Caco-2 (cell line): ENCODE data around the gene KRT5. TPM values are rescaled to one million over a fixed set of nuclear protein-coding genes. Genes with fewer than 3 reads are reported as not detected.

Experiments used
- BruUV-seq: library from RNA; stranded (reverse); fragments of 400-500 nt; replicated peaks from 2 replicates; lab custom pipeline; 2021; lab: Mats Ljungman, UMichigan
- CTCF ChIA-PET: fragments of 300-600 bp; sonication (Branson Sonifier 250); formaldehyde crosslinking; loops from one replicate; lab custom pipeline; 2022; ENCODE audit warnings: antibody characterized with exemption; lab: Charles Lee
- POLR2A ChIA-PET: fragments of 300-600 bp; sonication (Branson Sonifier 250); formaldehyde crosslinking; loops from one replicate; lab custom pipeline; 2022; ENCODE audit warnings: antibody characterized with exemption; lab: Charles Lee
- DNase-seq, 2 experiments: peaks; one replicate each; pipeline versions ENCODE4 v3.0.0 to v3.0.0-alpha.2; 2020 to 2022
- H3K27me3 ChIP-seq: replicated peaks from 2 replicates; pipeline ENCODE4 v1.6.0; 2011; ENCODE audit warnings: low read length; ENCODE audit not compliant: control insufficient read depth, insufficient read depth
- H3K36me3 ChIP-seq: 2 replicates; pipeline ENCODE4 v1.5.1; 2011; ENCODE audit warnings: low read length; ENCODE audit not compliant: control insufficient read depth, insufficient read depth
- H3K4me1 ChIP-seq: fragments of 250-450 bp; sonication (Bioruptor Pico); 2 replicates; pipeline ENCODE4 v1.5.1; 2020; ENCODE audit warnings: mild to moderate bottlenecking
- H3K4me3 ChIP-seq: 2 replicates; pipeline ENCODE4 v1.5.1; 2011; ENCODE audit warnings: low read depth, mild to moderate bottlenecking, control low read depth, low read length
- H3K9me3 ChIP-seq: fragments of 250-450 bp; sonication (Bioruptor Pico); 2 replicates; pipeline ENCODE4 v1.5.1; 2020; ENCODE audit warnings: mild to moderate bottlenecking, moderate library complexity
- H3K27ac Mint-ChIP-seq: one replicate; pipeline ENCODE4 v1.8.0; 2022; ENCODE audit warnings: mixed read lengths; ENCODE audit not compliant: unreplicated experiment
- H3K27me3 Mint-ChIP-seq: one replicate; pipeline ENCODE4 v1.8.0; 2022; ENCODE audit warnings: mixed read lengths; ENCODE audit not compliant: insufficient read depth, unreplicated experiment
- H3K36me3 Mint-ChIP-seq: one replicate; pipeline ENCODE4 v1.8.0; 2022; ENCODE audit warnings: mild to moderate bottlenecking, mixed read lengths; ENCODE audit not compliant: insufficient read depth, unreplicated experiment
- H3K4me1 Mint-ChIP-seq: one replicate; pipeline ENCODE4 v1.8.0; 2022; ENCODE audit warnings: low read depth, mixed read lengths; ENCODE audit not compliant: unreplicated experiment
- H3K4me3 Mint-ChIP-seq: one replicate; pipeline ENCODE4 v1.8.0; 2022; ENCODE audit warnings: mild to moderate bottlenecking, moderate library complexity, mixed read lengths; ENCODE audit not compliant: unreplicated experiment
- H3K9me3 Mint-ChIP-seq: one replicate; pipeline ENCODE4 v1.8.0; 2022; ENCODE audit warnings: mixed read lengths; ENCODE audit not compliant: unreplicated experiment
- CTCF ChIP-seq, 2 experiments: fragments of 200-600 bp in 1 of 2; IDR thresholded peaks; 1 replicate in 1 of 2; 2 replicates in 1 of 2; pipeline versions ENCODE4 v1.5.1 to v1.8.0; 2011 to 2022; ENCODE audit warnings: antibody characterized with exemption in 1 of 2, control low read depth in 1 of 2, inconsistent platforms in 1 of 2, low read depth in 1 of 2, low read length in 1 of 2, mild to moderate bottlenecking in 1 of 2, moderate library complexity in 1 of 2; ENCODE audit not compliant: insufficient read depth in 1 of 2, severe bottlenecking in 1 of 2, unreplicated experiment in 1 of 2
- intact Hi-C: fragments of 100-400 bp; cut with micrococcal nuclease; formaldehyde crosslinking; loops from one replicate; pipeline ENCODE4 v1.10.0; 2022; ENCODE audit not compliant: unreplicated experiment
- total RNA-seq: library from RNA; stranded (reverse); gene quantifications from 2 replicates; pipeline ENCODE4 v1.2.3, GENCODE V29; 2022

Gene KRT5
- total RNA-seq, 1 experiment from 2014 or later: 0.50 TPM

GRCh38 chr12:52552681-52553195, 32.5 kb upstream of the KRT5 start, which contains the start of gene KRT71:
Gene KRT71 (minus strand): TSS chr12:52553145. CDS start chr12:52553077, 68 bp downstream.
- BruUV-seq: no TSS peak
- no peaks in the 10 kb centered on the region for H3K27me3 Mint-ChIP-seq

GRCh38 chr12:52552055-52552454, 31.9 kb upstream of the KRT5 start:
- H3K4me3 Mint-ChIP-seq: peak overlapping the region; percentile 30
- BruUV-seq: no TSS peak
- H3K4me1 Mint-ChIP-seq: peaks cover 13% of the 10 kb centered on the region
- H3K9me3 Mint-ChIP-seq: no peaks in the 10 kb centered on the region
- no peak for DNase-seq
- TF ChIP-seq CTCF (IDR thresholded peaks at IDR 0.05; ENCODE audit: insufficient read depth in 1 of 2, low read depth in 1 of 2, low read length in 1 of 2, severe bottlenecking in 1 of 2, unreplicated experiment in 1 of 2): no peak
- Histone ChIP-seq H3K27me3 (no peaks in the 10 kb centered on the region), H3K9me3 (no peaks in the 10 kb centered on the region), H3K4me3 (no peak overlapping the region), H3K36me3 (no peaks in the 10 kb centered on the region), H3K4me1 (peaks cover 34% of the 10 kb centered on the region)
- ChIA-PET CTCF (interaction anchor here (0.6 to 0.9 kb wide), 2 partner anchors 329 to 429 kb away, joined by 3 read pairs; no protein-coding TSS in a partner anchor), POLR2A (no interaction called here)
- peak overlapping the region; percentile 70 for H3K27ac Mint-ChIP-seq
- no peaks in the 10 kb centered on the region for H3K27me3 Mint-ChIP-seq
- intact Hi-C loops: no loop called here
- H3K36me3 Mint-ChIP-seq: peaks cover 5% of the 10 kb centered on the region

More at GRCh38 chr12:52552681-52553195, 32.5 kb upstream of the KRT5 start, which contains the start of gene KRT71:
- no peak for DNase-seq
- H3K9me3 ChIP-seq: no peaks in the 10 kb centered on the region
- no peaks in the 10 kb centered on the region for H3K27me3 ChIP-seq
- peaks cover 13% of the 10 kb centered on the region for H3K4me1 Mint-ChIP-seq
- H3K27ac Mint-ChIP-seq: peak within 1 kb of the TSS; percentile 70
- TF ChIP-seq CTCF (IDR thresholded peaks at IDR 0.05; ENCODE audit: insufficient read depth in 1 of 2, low read depth in 1 of 2, low read length in 1 of 2, severe bottlenecking in 1 of 2, unreplicated experiment in 1 of 2): no peak
- peaks cover 34% of the 10 kb centered on the region for H3K4me1 ChIP-seq
- peaks cover 5% of the 10 kb centered on the region for H3K36me3 Mint-ChIP-seq
- H3K9me3 Mint-ChIP-seq: no peaks in the 10 kb centered on the region
- H3K36me3 ChIP-seq: no peaks in the 10 kb centered on the region
- CTCF ChIA-PET: interaction anchor here (0.6 kb wide), 2 partner anchors 132 to 428 kb away, joined by 3 to 4 read pairs; no protein-coding TSS in a partner anchor
- no peak within 1 kb of the TSS for H3K4me3 ChIP-seq
- peak within 1 kb of the TSS; percentile 30 for H3K4me3 Mint-ChIP-seq
- POLR2A ChIA-PET: no interaction called here
- intact Hi-C loops: no loop called here

GRCh38 chr12:52551216-52551865, 31.1 kb upstream of the KRT5 start:
- Histone ChIP-seq H3K36me3 (no peaks in the 10 kb centered on the region), H3K4me3 (no peak overlapping the region), H3K27me3 (no peaks in the 10 kb centered on the region), H3K9me3 (no peaks in the 10 kb centered on the region), H3K4me1 (peaks cover 34% of the 10 kb centered on the region)
- H3K4me1 Mint-ChIP-seq: peaks cover 13% of the 10 kb centered on the region
- intact Hi-C loops: no loop called here
- DNase-seq: peak; percentile 53 to 80
- no TSS peak for BruUV-seq
- H3K27ac Mint-ChIP-seq: peak overlapping the region; percentile 70
- H3K9me3 Mint-ChIP-seq: no peaks in the 10 kb centered on the region
- no peaks in the 10 kb centered on the region for H3K27me3 Mint-ChIP-seq
- peaks cover 5% of the 10 kb centered on the region for H3K36me3 Mint-ChIP-seq
- POLR2A ChIA-PET: no interaction called here
- TF ChIP-seq CTCF (IDR thresholded peaks at IDR 0.05; ENCODE audit: insufficient read depth in 1 of 2, low read depth in 1 of 2, low read length in 1 of 2, severe bottlenecking in 1 of 2, unreplicated experiment in 1 of 2): no peak
- H3K4me3 Mint-ChIP-seq: peak overlapping the region; percentile 30
- CTCF ChIA-PET: interaction anchor here (0.9 kb wide), 1 partner anchor 330 kb away, joined by 3 read pairs; no protein-coding TSS in a partner anchor
